Measurements from ENCODE around the gene COX14. TPM values are rescaled to one million over a fixed set of nuclear protein-coding genes. Genes with fewer than 3 reads are reported as not detected.

The COX14 gene
- total and polyA plus RNA-seq, 8 donors, result 30.5 to 77.6 (median 36.6) TPM

GRCh38 chr12:50066402-50066801 is 45.6 kb upstream of the COX14 start:
- Histone ChIP-seq H3K36me3 (no peaks in the 10 kb centered on the region), H3K4me1 (peaks cover 3 to 8% of the 10 kb centered on the region in 2 donors), H3K27ac (no peak overlapping the region), H3K4me3 (no peak overlapping the region), H3K27me3 (peaks cover 0 to 9% of the 10 kb centered on the region in 2 donors), H3K9me3 (no peaks in the 10 kb centered on the region)
- peak; percentile 29 for ATAC-seq
- intact Hi-C loops (cut with DNase I), result no loop called here
- no peak for DNase-seq
- TF ChIP-seq CTCF (IDR thresholded peaks at IDR 0.05), result no peak

- no peak for ATAC-seq
These were observed 43.0 kb upstream of the COX14 start for GRCh38 chr12:50069069-50069468.

GRCh38 chr12:50069539-50069938 is 42.5 kb upstream of the COX14 start:
- DNase-seq, result no peak
- H3K4me1 ChIP-seq, result peaks cover 3 to 8% of the 10 kb centered on the region in 2 donors
- intact Hi-C loops (cut with DNase I), result no loop called here
- no peak for TF ChIP-seq CTCF (IDR thresholded peaks at IDR 0.05)
- H3K27me3 ChIP-seq, result no peaks in the 10 kb centered on the region
- no peak overlapping the region for H3K4me3 ChIP-seq
- no peaks in the 10 kb centered on the region for H3K36me3 ChIP-seq
- no peaks in the 10 kb centered on the region for H3K9me3 ChIP-seq
- no peak for ATAC-seq
- H3K27ac ChIP-seq, result no peak overlapping the region

More at GRCh38 chr12:50069069-50069468, 43.0 kb upstream of the COX14 start:
- Histone ChIP-seq H3K27ac (no peak overlapping the region), H3K27me3 (no peaks in the 10 kb centered on the region), H3K9me3 (no peaks in the 10 kb centered on the region), H3K4me1 (peaks cover 3 to 8% of the 10 kb centered on the region in 2 donors), H3K4me3 (no peak overlapping the region), H3K36me3 (no peaks in the 10 kb centered on the region)
- no peak for DNase-seq
- TF ChIP-seq CTCF (IDR thresholded peaks at IDR 0.05), result no peak
- intact Hi-C loops (cut with DNase I), result no loop called here

GRCh38 chr12:50070314-50071060 is 41.5 kb upstream of the COX14 start:
- Histone ChIP-seq H3K9me3 (no peaks in the 10 kb centered on the region), H3K27ac (no peak overlapping the region), H3K4me1 (peaks cover 3 to 14% of the 10 kb centered on the region in 2 donors), H3K4me3 (no peak overlapping the region), H3K36me3 (no peaks in the 10 kb centered on the region), H3K27me3 (no peaks in the 10 kb centered on the region)
- peak; percentile 89 to 97 for TF ChIP-seq CTCF (IDR thresholded peaks at IDR 0.05)
- peak; percentile 87 for ATAC-seq
- peak; percentile 82 to 91 (median 85) for DNase-seq
- intact Hi-C loops (cut with DNase I), result no loop called here

GRCh38 chr12:50072198-50072907 is 39.7 kb upstream of the COX14 start:
- no peak for DNase-seq
- no peaks in the 10 kb centered on the region for H3K27me3 ChIP-seq
- H3K36me3 ChIP-seq, result no peaks in the 10 kb centered on the region
- ATAC-seq, result no peak
- no peaks in the 10 kb centered on the region for H3K9me3 ChIP-seq
- no peak overlapping the region for H3K27ac ChIP-seq
- no peak overlapping the region for H3K4me3 ChIP-seq
- intact Hi-C loops (cut with DNase I), result no loop called here
- H3K4me1 ChIP-seq, result peaks cover 3 to 14% of the 10 kb centered on the region in 2 donors
- TF ChIP-seq CTCF (IDR thresholded peaks at IDR 0.05), result no peak
